MM.1S (cell line): Measurements from ENCODE around the gene KMT2D.

Experiments used
- EZH2 ChIP-seq: fragments of 300-600 bp; sonication (generic); optimal IDR thresholded peaks from 2 replicates; pipeline ENCODE3; 2017; ENCODE audit warnings: low read depth, mild to moderate bottlenecking, antibody characterized with exemption, low read length, mixed read lengths
- TF ChIP-seq, protein P1 (sequence below): fragments of 300-600 bp; sonication (generic); IDR thresholded peaks from 2 replicates; pipeline ENCODE4 v1.5.1; 2016; ENCODE audit warnings: antibody characterized with exemption, low read length, mixed read lengths

DNA sequence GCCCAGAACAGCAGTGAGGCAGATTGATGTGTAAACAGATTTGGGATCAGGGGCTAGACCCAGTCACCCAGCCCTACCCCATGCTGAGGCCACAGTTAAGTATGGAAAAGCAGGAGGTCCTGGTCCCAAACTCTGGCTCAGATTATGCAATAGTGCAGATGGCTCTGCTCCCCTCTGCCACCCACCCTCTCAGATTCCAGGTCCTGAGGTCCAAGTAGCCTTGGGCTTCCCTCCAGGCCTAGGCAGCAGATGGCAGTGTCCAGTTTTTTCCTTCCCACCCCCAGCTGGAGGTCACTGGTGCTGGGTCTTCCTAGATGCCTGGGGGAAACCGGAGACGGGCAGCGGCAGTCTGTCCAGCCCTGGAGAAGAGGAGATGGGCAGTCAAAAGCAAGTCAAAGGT, 36.8 kb upstream of the KMT2D start:
- TF ChIP-seq, protein P1, sequence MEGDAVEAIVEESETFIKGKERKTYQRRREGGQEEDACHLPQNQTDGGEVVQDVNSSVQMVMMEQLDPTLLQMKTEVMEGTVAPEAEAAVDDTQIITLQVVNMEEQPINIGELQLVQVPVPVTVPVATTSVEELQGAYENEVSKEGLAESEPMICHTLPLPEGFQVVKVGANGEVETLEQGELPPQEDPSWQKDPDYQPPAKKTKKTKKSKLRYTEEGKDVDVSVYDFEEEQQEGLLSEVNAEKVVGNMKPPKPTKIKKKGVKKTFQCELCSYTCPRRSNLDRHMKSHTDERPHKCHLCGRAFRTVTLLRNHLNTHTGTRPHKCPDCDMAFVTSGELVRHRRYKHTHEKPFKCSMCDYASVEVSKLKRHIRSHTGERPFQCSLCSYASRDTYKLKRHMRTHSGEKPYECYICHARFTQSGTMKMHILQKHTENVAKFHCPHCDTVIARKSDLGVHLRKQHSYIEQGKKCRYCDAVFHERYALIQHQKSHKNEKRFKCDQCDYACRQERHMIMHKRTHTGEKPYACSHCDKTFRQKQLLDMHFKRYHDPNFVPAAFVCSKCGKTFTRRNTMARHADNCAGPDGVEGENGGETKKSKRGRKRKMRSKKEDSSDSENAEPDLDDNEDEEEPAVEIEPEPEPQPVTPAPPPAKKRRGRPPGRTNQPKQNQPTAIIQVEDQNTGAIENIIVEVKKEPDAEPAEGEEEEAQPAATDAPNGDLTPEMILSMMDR, result no peak
- no peak for TF ChIP-seq EZH2
